Panc1 (cell line): ENCODE measurements around the gene TMEM127. TPM values are rescaled to one million over a fixed set of nuclear protein-coding genes. Genes with fewer than 3 reads are reported as not detected.

Experiments
- ATAC-seq: fragments of 200-7000 bp; cut with Tn5 transposase; 2 replicates; pipeline ENCODE4 v1.9.1; 2020; ENCODE audit warnings: mild to moderate bottlenecking, moderate library complexity
- BruUV-seq: library from RNA; stranded (reverse); fragments of 400-500 nt; replicated peaks from 2 replicates; lab custom pipeline; 2021; lab: Mats Ljungman, UMichigan
- CTCF ChIA-PET: fragments of 300-600 bp; sonication (Branson Sonifier 250); formaldehyde crosslinking; loops from one replicate; lab custom pipeline; 2022; ENCODE audit warnings: antibody characterized with exemption; lab: Charles Lee
- POLR2A ChIA-PET: fragments of 300-600 bp; sonication (Branson Sonifier 250); formaldehyde crosslinking; loops from one replicate; lab custom pipeline; 2022; ENCODE audit warnings: antibody characterized with exemption; lab: Charles Lee
- DNase-seq: peaks from one replicate; pipeline ENCODE4 v3.0.0-alpha.2; 2010; ENCODE audit warnings: low read depth, low spot score
- H3K27ac ChIP-seq: 2 replicates; pipeline ENCODE4 v1.5.1; 2011; ENCODE audit warnings: mild to moderate bottlenecking, low read length, inconsistent platforms
- H3K27me3 ChIP-seq: fragments of 200-500 bp; sonication (Bioruptor generic); 2 replicates; pipeline ENCODE4 v1.6.0; 2014; ENCODE audit warnings: low read length, inconsistent platforms; ENCODE audit not compliant: control insufficient read depth, insufficient read depth
- H3K36me3 ChIP-seq: fragments of 200-500 bp; sonication (Bioruptor generic); 2 replicates; pipeline ENCODE4 v1.5.1; 2014; ENCODE audit warnings: inconsistent platforms, mild to moderate bottlenecking, low read length, moderate library complexity; ENCODE audit not compliant: control insufficient read depth, insufficient read depth
- H3K4me1 ChIP-seq: 2 replicates; pipeline ENCODE4 v1.5.1; 2011; ENCODE audit warnings: inconsistent platforms, mild to moderate bottlenecking, low read length, moderate library complexity; ENCODE audit not compliant: control insufficient read depth, insufficient read depth
- H3K4me3 ChIP-seq, 2 experiments: 2 replicates each; pipeline ENCODE4 v1.5.1; 2011 to 2012; ENCODE audit warnings: low read depth in 2 of 2, low read length in 2 of 2, mild to moderate bottlenecking in 2 of 2, inconsistent platforms in 1 of 2, moderate library complexity in 1 of 2
- H3K9me3 ChIP-seq: fragments of 200-500 bp; sonication (Bioruptor generic); 2 replicates; pipeline ENCODE4 v1.5.1; 2014; ENCODE audit warnings: low read depth, mild to moderate bottlenecking, inconsistent platforms, low read length, moderate library complexity; ENCODE audit not compliant: control insufficient read depth, insufficient read depth
- POLR2AphosphoS5 ChIP-seq: IDR thresholded peaks from 2 replicates; pipeline ENCODE4 v1.6.1; 2012; ENCODE audit warnings: mild to moderate bottlenecking, low read depth, low read length, moderate library complexity
- REST ChIP-seq, 2 experiments: IDR thresholded peaks; 2 replicates each; pipeline ENCODE4 v1.6.1; 2011 to 2012; ENCODE audit warnings: low read depth in 2 of 2, control low read depth in 1 of 2, low read length in 1 of 2, mild to moderate bottlenecking in 1 of 2, moderate library complexity in 1 of 2; ENCODE audit not compliant: insufficient read depth in 1 of 2
- SIN3A ChIP-seq: IDR thresholded peaks from 2 replicates; pipeline ENCODE4 v1.6.1; 2012; ENCODE audit warnings: low read depth, mild to moderate bottlenecking, low read length, moderate library complexity, borderline replicate concordance; ENCODE audit not compliant: insufficient read depth
- TCF7L2 ChIP-seq: IDR thresholded peaks from 2 replicates; pipeline ENCODE4 v1.6.1; 2011; ENCODE audit warnings: mild to moderate bottlenecking, low read depth, low read length, inconsistent platforms
- in situ Hi-C: cut with HindIII; loops from 2 replicates; pipeline ENCODE4 v1.10.0; 2016; ENCODE audit warnings: low sequenced_read_pairs, low pct_unique_long_range_greater_than_20kb
- intact Hi-C: fragments of 100-400 bp; cut with micrococcal nuclease; formaldehyde crosslinking; loops from one replicate; pipeline ENCODE4 v1.10.0; 2022; ENCODE audit not compliant: unreplicated experiment
- total RNA-seq: library from RNA; stranded (reverse); gene quantifications from one replicate; pipeline ENCODE4 v1.2.1, GENCODE V29; 2021; ENCODE audit not compliant: unreplicated experiment
- TF ChIP-seq, protein P1 (sequence below): fragments of 450-650 bp; IDR thresholded peaks from 2 replicates; pipeline ENCODE4 v1.5.1; 2017; ENCODE audit warnings: mild to moderate bottlenecking

Gene TMEM127
- total RNA-seq, 1 experiment from 2014 or later: 63.1 TPM

- H3K27me3 ChIP-seq: no peaks in the 10 kb centered on the region
- H3K36me3 ChIP-seq: no peaks in the 10 kb centered on the region; the same call in 1 of the 2 replicates
- H3K4me3 ChIP-seq: no peak overlapping the region
- no peak for TF ChIP-seq REST (IDR thresholded peaks at IDR 0.05; ENCODE audit: insufficient read depth in 1 of 2, low read depth in 2 of 2, low read length in 1 of 2)
- TF ChIP-seq POLR2AphosphoS5: no peak
- TF ChIP-seq TCF7L2: no peak
- TF ChIP-seq SIN3A: no peak
- TF ChIP-seq, protein P1, sequence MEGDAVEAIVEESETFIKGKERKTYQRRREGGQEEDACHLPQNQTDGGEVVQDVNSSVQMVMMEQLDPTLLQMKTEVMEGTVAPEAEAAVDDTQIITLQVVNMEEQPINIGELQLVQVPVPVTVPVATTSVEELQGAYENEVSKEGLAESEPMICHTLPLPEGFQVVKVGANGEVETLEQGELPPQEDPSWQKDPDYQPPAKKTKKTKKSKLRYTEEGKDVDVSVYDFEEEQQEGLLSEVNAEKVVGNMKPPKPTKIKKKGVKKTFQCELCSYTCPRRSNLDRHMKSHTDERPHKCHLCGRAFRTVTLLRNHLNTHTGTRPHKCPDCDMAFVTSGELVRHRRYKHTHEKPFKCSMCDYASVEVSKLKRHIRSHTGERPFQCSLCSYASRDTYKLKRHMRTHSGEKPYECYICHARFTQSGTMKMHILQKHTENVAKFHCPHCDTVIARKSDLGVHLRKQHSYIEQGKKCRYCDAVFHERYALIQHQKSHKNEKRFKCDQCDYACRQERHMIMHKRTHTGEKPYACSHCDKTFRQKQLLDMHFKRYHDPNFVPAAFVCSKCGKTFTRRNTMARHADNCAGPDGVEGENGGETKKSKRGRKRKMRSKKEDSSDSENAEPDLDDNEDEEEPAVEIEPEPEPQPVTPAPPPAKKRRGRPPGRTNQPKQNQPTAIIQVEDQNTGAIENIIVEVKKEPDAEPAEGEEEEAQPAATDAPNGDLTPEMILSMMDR: no peak
- no peaks in the 10 kb centered on the region for H3K9me3 ChIP-seq
- DNase-seq (no peak), ATAC-seq (no peak)
- POLR2A ChIA-PET: no interaction called here
- in situ Hi-C loops (no loop called here), intact Hi-C loops (no loop called here)
- peaks cover 38% of the 10 kb centered on the region for H3K4me1 ChIP-seq
- CTCF ChIA-PET: interaction anchor here (0.6 kb wide), 1 partner anchor 325 kb away, joined by 3 read pairs; no protein-coding TSS in a partner anchor
- no TSS peak for BruUV-seq
- H3K27ac ChIP-seq: no peak overlapping the region
Observed at GRCh38 chr2:96202152-96202854, 63.5 kb downstream of the TMEM127 start.

DNA sequence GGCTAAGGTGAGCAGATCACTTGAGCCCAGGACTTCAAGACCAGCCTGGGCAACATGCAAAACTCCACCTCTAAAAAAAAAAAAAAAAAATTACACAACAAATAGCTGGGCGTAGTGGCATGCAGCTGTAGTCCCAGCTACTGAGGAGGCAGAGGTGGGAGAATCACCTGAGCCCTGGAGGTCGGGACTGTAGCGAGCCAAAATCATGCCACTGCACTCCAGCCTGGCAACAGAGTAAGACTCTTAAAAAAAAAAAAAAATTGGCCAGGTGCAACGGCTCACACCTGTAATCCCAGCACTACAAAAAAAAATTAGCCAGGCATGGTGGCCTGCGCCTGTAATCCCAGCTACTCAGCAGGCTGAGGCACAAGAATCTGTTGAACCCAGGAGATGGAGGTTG, 64.5 kb downstream of the TMEM127 start:
- no peaks in the 10 kb centered on the region for H3K27me3 ChIP-seq
- TF ChIP-seq, protein P1: no peak
- no peak for TF ChIP-seq SIN3A
- POLR2A ChIA-PET: interaction anchor here (0.6 kb wide), 1 partner anchor 61 kb away, joined by 5 read pairs; no protein-coding TSS in a partner anchor
- H3K4me3 ChIP-seq: no peak overlapping the region
- DNase-seq (no peak), ATAC-seq (no peak)
- intact Hi-C loops (no loop called here), in situ Hi-C loops (no loop called here)
- H3K36me3 ChIP-seq: no peaks in the 10 kb centered on the region
- CTCF ChIA-PET: interaction anchor here (0.6 kb wide), 2 partner anchors 59 to 325 kb away, joined by 3 to 4 read pairs; no protein-coding TSS in a partner anchor
- H3K27ac ChIP-seq: no peak overlapping the region
- no peaks in the 10 kb centered on the region for H3K9me3 ChIP-seq
- BruUV-seq: no TSS peak
- peaks cover 38% of the 10 kb centered on the region for H3K4me1 ChIP-seq
